Hepatocyte (in vitro differentiated cells): ENCODE measurements around the gene OR3A1. TPM values are rescaled to one million over a fixed set of nuclear protein-coding genes. Genes with fewer than 3 reads are reported as not detected.
"Not testable (repeated sequence)": the region's sequence is repeated elsewhere in the genome, so short reads cannot be mapped to it uniquely, and the experiment has no call there.

ENCODE experiments used
- DNase-seq: peaks from one replicate; pipeline ENCODE4 v3.0.0-alpha.2; 2016; ENCODE audit warnings: low spot score
- H2AFZ ChIP-seq: fragments of 200-600 bp; sonication (generic); 2 replicates; pipeline ENCODE4 v1.6.0; 2016; ENCODE audit warnings: antibody characterized with exemption, mild to moderate bottlenecking
- H3K27ac ChIP-seq: fragments of 200-600 bp; sonication (generic); 2 replicates; pipeline ENCODE4 v1.5.1; 2016; ENCODE audit warnings: mild to moderate bottlenecking
- H3K27me3 ChIP-seq: fragments of 200-600 bp; sonication (generic); 2 replicates; pipeline ENCODE4 v1.6.1; 2016
- H3K36me3 ChIP-seq: fragments of 200-600 bp; sonication (generic); replicated peaks from 2 replicates; pipeline ENCODE4 v1.5.1; 2016; ENCODE audit warnings: low read depth; ENCODE audit not compliant: insufficient read depth
- H3K4me1 ChIP-seq: fragments of 200-600 bp; sonication (generic); 2 replicates; pipeline ENCODE4 v1.5.1; 2016; ENCODE audit warnings: mild to moderate bottlenecking, moderate library complexity; ENCODE audit not compliant: insufficient read depth
- H3K4me2 ChIP-seq: fragments of 200-600 bp; sonication (generic); 2 replicates; pipeline ENCODE4 v1.6.0; 2016
- H3K4me3 ChIP-seq: fragments of 200-600 bp; sonication (generic); 2 replicates; pipeline ENCODE4 v1.5.1; 2016; ENCODE audit warnings: mild to moderate bottlenecking
- H3K79me2 ChIP-seq: fragments of 200-600 bp; sonication (generic); 2 replicates; pipeline ENCODE4 v1.6.0; 2017; ENCODE audit warnings: mild to moderate bottlenecking
- H3K9me2 ChIP-seq: fragments of 200-600 bp; sonication (generic); replicated peaks from 2 replicates; pipeline ENCODE4 v1.6.0; 2017; ENCODE audit warnings: mild to moderate bottlenecking; ENCODE audit not compliant: insufficient read depth
- H3K9me3 ChIP-seq: fragments of 200-600 bp; sonication (generic); 2 replicates; pipeline ENCODE4 v1.5.1; 2016; ENCODE audit warnings: low read depth, mild to moderate bottlenecking
- H4K20me1 ChIP-seq: fragments of 200-600 bp; sonication (generic); 2 replicates; pipeline ENCODE4 v1.6.0; 2016; ENCODE audit warnings: mild to moderate bottlenecking; ENCODE audit not compliant: insufficient read depth, poor library complexity, severe bottlenecking
- EZH2 ChIP-seq: fragments of 200-600 bp; sonication (generic); IDR thresholded peaks from 2 replicates; pipeline ENCODE4 v1.6.1; 2016; ENCODE audit warnings: antibody characterized with exemption, mild to moderate bottlenecking, borderline replicate concordance
- EZH2phosphoT487 ChIP-seq: fragments of 200-600 bp; sonication (generic); IDR thresholded peaks from one replicate; pipeline ENCODE4 v1.6.1; 2018; ENCODE audit warnings: antibody characterized with exemption, mild to moderate bottlenecking, low read depth, moderate library complexity; ENCODE audit not compliant: unreplicated experiment, severe bottlenecking
- WGBS: methylation state at CpG from one replicate; pipeline ENCODE4 v1.1.6; 2016; ENCODE audit warnings: low lambda C conversion rate; ENCODE audit errors: missing lambda C conversion rate; 5-methylcytosine and 5-hydroxymethylcytosine counted together
- polyA plus RNA-seq: library from polyadenylated mRNA; unstranded; fragments of >200 nt; fragmentation: Nextera tagmentation; extraction: Ambion mirVana; gene quantifications from 2 replicates; pipeline ENCODE4 v1.2.1, GENCODE V29; 2016
- total RNA-seq: library from RNA; depleted of rRNA; stranded (reverse); fragments of >200 nt; gene quantifications from 2 replicates; pipeline ENCODE4 v1.2.3, GENCODE V29; 2014
- TF ChIP-seq, protein P1 (sequence below): fragments of 200-600 bp; sonication (generic); IDR thresholded peaks from 2 replicates; pipeline ENCODE4 v1.5.1; 2016; ENCODE audit warnings: antibody characterized with exemption, mild to moderate bottlenecking; ENCODE audit not compliant: poor library complexity

OR3A1 gene
- total and polyA plus RNA-seq, 2 experiments from 2014 or later, result not detected

DNA sequence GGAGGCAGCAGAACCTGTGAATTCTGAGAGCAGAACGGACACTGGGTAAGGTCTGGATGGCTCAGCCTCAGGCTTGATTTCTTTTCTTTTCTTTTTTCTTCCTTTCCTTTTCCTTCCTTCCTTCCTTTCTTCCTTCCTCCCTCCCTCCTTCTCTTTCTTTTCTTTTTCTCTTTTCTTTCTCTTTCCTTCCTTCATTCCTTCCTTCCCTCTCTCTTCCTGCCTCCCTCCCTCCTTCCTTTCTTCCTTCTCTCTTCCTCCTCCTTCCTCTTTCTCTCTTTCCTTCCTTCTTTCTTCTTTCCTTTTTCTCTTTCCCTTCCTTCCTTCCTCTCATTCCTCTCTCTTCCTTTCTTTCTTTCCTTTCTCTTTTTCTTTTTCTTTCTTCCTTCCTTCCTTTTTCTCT lies 38.0 kb downstream of the OR3A1 start:
- H3K4me2 ChIP-seq, result no peak overlapping the region
- H3K9me3 ChIP-seq, result no peaks in the 10 kb centered on the region
- H3K27me3 ChIP-seq, result no peaks in the 10 kb centered on the region
- H3K4me3 ChIP-seq, result no peak overlapping the region
- no peaks in the 10 kb centered on the region for H3K4me1 ChIP-seq
- no peaks in the 10 kb centered on the region for H3K79me2 ChIP-seq
- H3K27ac ChIP-seq, result no peak overlapping the region
- H3K36me3 ChIP-seq, result no peaks in the 10 kb centered on the region
- no peaks in the 10 kb centered on the region for H4K20me1 ChIP-seq
- no peak overlapping the region for H2AFZ ChIP-seq
- no peak for DNase-seq
- H3K9me2 ChIP-seq, result no peaks in the 10 kb centered on the region
- no peak for TF ChIP-seq EZH2
- TF ChIP-seq, protein P1, sequence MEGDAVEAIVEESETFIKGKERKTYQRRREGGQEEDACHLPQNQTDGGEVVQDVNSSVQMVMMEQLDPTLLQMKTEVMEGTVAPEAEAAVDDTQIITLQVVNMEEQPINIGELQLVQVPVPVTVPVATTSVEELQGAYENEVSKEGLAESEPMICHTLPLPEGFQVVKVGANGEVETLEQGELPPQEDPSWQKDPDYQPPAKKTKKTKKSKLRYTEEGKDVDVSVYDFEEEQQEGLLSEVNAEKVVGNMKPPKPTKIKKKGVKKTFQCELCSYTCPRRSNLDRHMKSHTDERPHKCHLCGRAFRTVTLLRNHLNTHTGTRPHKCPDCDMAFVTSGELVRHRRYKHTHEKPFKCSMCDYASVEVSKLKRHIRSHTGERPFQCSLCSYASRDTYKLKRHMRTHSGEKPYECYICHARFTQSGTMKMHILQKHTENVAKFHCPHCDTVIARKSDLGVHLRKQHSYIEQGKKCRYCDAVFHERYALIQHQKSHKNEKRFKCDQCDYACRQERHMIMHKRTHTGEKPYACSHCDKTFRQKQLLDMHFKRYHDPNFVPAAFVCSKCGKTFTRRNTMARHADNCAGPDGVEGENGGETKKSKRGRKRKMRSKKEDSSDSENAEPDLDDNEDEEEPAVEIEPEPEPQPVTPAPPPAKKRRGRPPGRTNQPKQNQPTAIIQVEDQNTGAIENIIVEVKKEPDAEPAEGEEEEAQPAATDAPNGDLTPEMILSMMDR, result no peak
- TF ChIP-seq EZH2phosphoT487, result no peak
- 55% methylated on average over 1 of the region's 1 CpG for WGBS

GRCh38 chr17:3256575-3256974 lies 41.6 kb downstream of the OR3A1 start:
- Histone ChIP-seq H4K20me1 (no peaks in the 10 kb centered on the region), H3K79me2 (no peaks in the 10 kb centered on the region), H3K9me2 (no peaks in the 10 kb centered on the region), H3K27me3 (no peaks in the 10 kb centered on the region), H3K9me3 (no peaks in the 10 kb centered on the region), H3K4me2 (no peak overlapping the region), H3K27ac (no peak overlapping the region), H3K4me3 (no peak overlapping the region), H3K4me1 (no peaks in the 10 kb centered on the region), H3K36me3 (no peaks in the 10 kb centered on the region), H2AFZ (no peak overlapping the region)
- no peak for TF ChIP-seq EZH2phosphoT487
- TF ChIP-seq, protein P1, result no peak
- TF ChIP-seq EZH2, result no peak
- WGBS, result 84% methylated on average over 8 of the region's 8 CpGs
- DNase-seq, result no peak

GRCh38 chr17:3249013-3249412 lies 49.1 kb downstream of the OR3A1 start:
- H3K9me2 ChIP-seq, H3K36me3 ChIP-seq, H4K20me1 ChIP-seq, H2AFZ ChIP-seq, H3K9me3 ChIP-seq, H3K4me3 ChIP-seq, H3K27ac ChIP-seq, DNase-seq, H3K79me2 ChIP-seq, H3K4me2 ChIP-seq, H3K4me1 ChIP-seq, H3K27me3 ChIP-seq: not testable (repeated sequence)
- WGBS, result 86% methylated on average over 1 of the region's 2 CpGs

DNA sequence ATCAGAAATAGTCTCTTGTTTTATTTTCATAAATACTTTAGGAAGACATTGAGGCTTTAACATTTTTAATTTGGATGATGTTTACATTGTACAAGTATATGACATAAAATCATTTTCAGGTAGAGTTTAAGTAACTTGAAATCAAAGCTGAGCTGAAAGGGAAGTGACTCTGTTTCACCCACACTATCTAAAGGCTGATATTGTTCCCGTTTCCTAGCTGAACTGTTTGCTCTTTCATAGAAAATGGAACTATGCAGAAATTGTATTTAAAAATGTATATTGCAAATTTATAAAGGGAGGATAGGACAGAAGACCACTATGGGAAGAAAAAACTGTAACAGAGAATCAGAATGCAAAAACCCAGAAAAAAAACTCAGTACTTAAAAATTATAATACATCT lies 53.3 kb downstream of the OR3A1 start:
- not testable (repeated sequence) for H3K36me3 ChIP-seq, H3K4me3 ChIP-seq, DNase-seq, H3K4me2 ChIP-seq, H4K20me1 ChIP-seq, H3K9me2 ChIP-seq, H3K79me2 ChIP-seq, H3K27me3 ChIP-seq, H2AFZ ChIP-seq, H3K9me3 ChIP-seq, H3K4me1 ChIP-seq, H3K27ac ChIP-seq
- 55% methylated on average over 1 of the region's 1 CpG for whole genome bisulfite sequencing

DNA sequence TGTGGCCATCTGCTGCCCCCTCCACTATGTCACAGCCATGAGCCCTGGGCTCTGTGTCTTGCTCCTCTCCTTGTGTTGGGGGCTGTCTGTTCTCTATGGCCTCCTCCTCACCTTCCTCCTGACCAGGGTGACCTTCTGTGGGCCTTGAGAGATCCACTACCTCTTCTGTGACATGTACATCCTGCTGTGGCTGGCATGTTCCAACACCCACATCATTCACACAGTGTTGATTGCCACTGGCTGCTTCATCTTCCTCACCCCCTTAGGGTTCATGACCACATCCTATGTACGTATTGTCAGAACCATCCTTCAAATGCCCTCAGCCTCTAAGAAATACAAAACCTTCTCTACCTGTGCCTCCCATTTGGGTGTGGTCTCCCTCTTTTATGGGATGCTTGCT lies 57.1 kb downstream of the OR3A1 start:
- not testable (repeated sequence) for H3K4me2 ChIP-seq

More for the DNA sequence above, 57.1 kb downstream of the OR3A1 start:
- not testable (repeated sequence) for H2AFZ ChIP-seq, H4K20me1 ChIP-seq, H3K27ac ChIP-seq, H3K36me3 ChIP-seq, DNase-seq, H3K27me3 ChIP-seq, H3K4me1 ChIP-seq, H3K9me3 ChIP-seq, H3K9me2 ChIP-seq, H3K79me2 ChIP-seq, H3K4me3 ChIP-seq
- 95% methylated on average over 1 of the region's 1 CpG for WGBS

Other genes with a start within 250 kb of the OR3A1 start
- gene OR1D5, start 234.8 kb downstream of the OR3A1 start, total RNA-seq, result not detected in 2 replicates
- not detected in 2 replicates for gene OR1D5, start 234.8 kb downstream of the OR3A1 start, polyA plus RNA-seq
- not detected in 2 replicates for gene OR1D2, start 193.9 kb downstream of the OR3A1 start, total RNA-seq
- gene OR1D2, start 193.9 kb downstream of the OR3A1 start, polyA plus RNA-seq, result not detected in 2 replicates
- gene OR1G1, start 170.8 kb downstream of the OR3A1 start, total RNA-seq, result not detected in 2 replicates
- gene OR1G1, start 170.8 kb downstream of the OR3A1 start, polyA plus RNA-seq, result not detected in 2 replicates
- gene OR1A2, start 100.8 kb downstream of the OR3A1 start, total RNA-seq, result not detected in 2 replicates
- gene OR1A2, start 100.8 kb downstream of the OR3A1 start, polyA plus RNA-seq, result not detected in 2 replicates
- gene OR1A1, start 90.7 kb downstream of the OR3A1 start, total RNA-seq, result not detected in 2 replicates
- gene OR1A1, start 90.7 kb downstream of the OR3A1 start, polyA plus RNA-seq, result not detected in 2 replicates
- gene OR3A2, start 87.9 kb upstream of the OR3A1 start, total RNA-seq, result not detected in 2 replicates
- not detected in 2 replicates for gene OR3A2, start 87.9 kb upstream of the OR3A1 start, polyA plus RNA-seq
- gene OR1E1, start 100.0 kb upstream of the OR3A1 start, total RNA-seq, result not detected in 2 replicates
- gene OR1E1, start 100.0 kb upstream of the OR3A1 start, polyA plus RNA-seq, result not detected in 2 replicates
- gene OR3A3, start 113.0 kb upstream of the OR3A1 start, total RNA-seq, result not detected in 2 replicates
- not detected in 2 replicates for gene OR3A3, start 113.0 kb upstream of the OR3A1 start, polyA plus RNA-seq
- gene OR1E2, start 135.5 kb upstream of the OR3A1 start, total RNA-seq, result not detected in 2 replicates
- gene OR1E2, start 135.5 kb upstream of the OR3A1 start, polyA plus RNA-seq, result not detected in 2 replicates
- not detected in 2 replicates for gene SPATA22, start 173.5 kb upstream of the OR3A1 start, total RNA-seq
- not detected in 2 replicates for gene SPATA22, start 173.5 kb upstream of the OR3A1 start, polyA plus RNA-seq
- gene ASPA, start 177.6 kb upstream of the OR3A1 start, total RNA-seq, result 0.27 and 1.2 TPM in 2 replicates
- gene ASPA, start 177.6 kb upstream of the OR3A1 start, polyA plus RNA-seq, result 0.08 and 0.66 TPM in 2 replicates